Spinal cord (tissue), 10 donors: ENCODE data around the gene SLX4IP. TPM values are rescaled to one million over a fixed set of nuclear protein-coding genes. Genes with fewer than 3 reads are reported as not detected.
"Not testable (repeated sequence)": the region's sequence is repeated elsewhere in the genome, so short reads cannot be mapped to it uniquely, and the experiment has no call there.

Source experiments
- DNase-seq, 6 donors: peaks; one replicate each; pipeline versions ENCODE4 v3.0.0 to v3.0.0-alpha.2; 2013 to 2015; ENCODE audit warnings: low spot score in 6 of 6, low read depth in 4 of 6
- H3K27ac ChIP-seq: one replicate; pipeline ENCODE4 v1.5.1; 2013; ENCODE audit warnings: low read depth, low read length, control low read depth
- H3K27me3 ChIP-seq: one replicate; pipeline ENCODE4 v1.6.1; 2013; ENCODE audit warnings: low read length; ENCODE audit not compliant: control insufficient read depth, insufficient read depth
- H3K36me3 ChIP-seq: one replicate; pipeline ENCODE4 v1.6.1; 2013; ENCODE audit warnings: low read length; ENCODE audit not compliant: control insufficient read depth, insufficient read depth
- H3K4me1 ChIP-seq: one replicate; pipeline ENCODE4 v1.6.1; 2013; ENCODE audit warnings: low read length; ENCODE audit not compliant: control insufficient read depth, insufficient read depth
- H3K4me3 ChIP-seq: one replicate; pipeline ENCODE4 v1.5.1; 2013; ENCODE audit warnings: low read depth, low read length, control low read depth
- H3K9me3 ChIP-seq: one replicate; pipeline ENCODE4 v1.6.1; 2013; ENCODE audit warnings: low read length; ENCODE audit not compliant: control insufficient read depth, insufficient read depth
- WGBS: methylation state at CpG from one replicate; pipeline ENCODE4 v1.1.5; 2013; ENCODE audit warnings: missing lambda C conversion rate; ENCODE audit not compliant: insufficient coverage; 5-methylcytosine and 5-hydroxymethylcytosine counted together
- polyA plus RNA-seq, 2 donors: library from polyadenylated mRNA; unstranded; fragments of 120-200 nt; gene quantifications; one replicate each; pipeline ENCODE4 v1.2.1, GENCODE V29; 2013; ENCODE audit not compliant: insufficient read length in 2 of 2
- total RNA-seq, 2 donors: library from RNA; depleted of rRNA in 1 of 2; stranded (reverse); fragments of 120-200 nt in 1 of 2; fragments of >200 nt in 1 of 2; gene quantifications; one replicate each; pipeline versions ENCODE4 v1.2.3 to v1.2.4, GENCODE V29; 2013 to 2014
- donor health status: healthy.

Gene SLX4IP
- total and polyA plus RNA-seq, 4 donors, result 7.9 to 10.5 (median 9.7) TPM

DNA sequence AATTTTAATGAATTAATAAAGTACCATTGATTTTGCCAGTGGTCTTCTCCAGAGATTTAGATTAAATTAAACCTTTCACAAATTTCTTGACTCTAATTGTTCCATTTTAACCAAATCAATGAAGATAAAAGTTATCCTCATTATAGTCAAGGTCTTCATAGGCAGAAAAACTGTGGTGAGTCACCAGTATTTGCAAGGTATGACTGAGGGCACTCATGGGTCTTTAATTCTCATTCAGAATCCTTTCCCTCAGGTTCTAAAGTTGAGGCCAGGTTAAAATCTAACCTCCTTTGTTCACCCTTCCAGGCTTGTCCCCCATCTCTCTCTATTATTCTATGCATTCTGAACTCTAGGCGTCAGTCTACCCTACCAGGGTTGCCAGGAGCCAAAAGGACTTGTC lies 144.8 kb downstream of the SLX4IP start:
- WGBS, result 100% methylated on average over 1 of the region's 1 CpG

DNA sequence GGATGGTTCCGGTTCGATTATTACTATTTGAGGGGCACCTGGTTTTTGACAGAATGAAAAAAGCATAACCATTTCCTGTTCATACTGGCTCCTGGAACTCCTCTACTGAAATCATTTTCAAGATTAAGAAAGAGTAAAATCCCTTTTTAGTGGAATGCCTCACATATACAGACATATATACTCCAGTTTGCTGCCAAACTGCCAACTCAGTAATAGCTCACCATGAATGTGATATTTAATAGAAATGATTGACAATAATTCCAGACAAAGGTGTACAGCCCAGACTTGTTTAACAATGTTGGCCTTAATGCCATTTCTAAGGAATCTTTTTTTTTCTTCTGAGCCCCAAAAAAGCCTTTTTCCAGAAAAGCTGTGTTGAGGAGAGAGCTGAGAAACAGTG lies 145.6 kb downstream of the SLX4IP start:
- Histone ChIP-seq H3K4me3 (no peak overlapping the region), H3K27ac (no peak overlapping the region), H3K36me3 (no peaks in the 10 kb centered on the region), H3K9me3 (no peaks in the 10 kb centered on the region), H3K4me1 (no peaks in the 10 kb centered on the region), H3K27me3 (no peaks in the 10 kb centered on the region)
- no peak for DNase-seq
- WGBS, result no CpG with 5 or more reads among the region's 2 CpGs

More for the DNA sequence above, 144.8 kb downstream of the SLX4IP start:
- no peaks in the 10 kb centered on the region for H3K36me3 ChIP-seq
- no peak overlapping the region for H3K27ac ChIP-seq
- H3K9me3 ChIP-seq, result no peaks in the 10 kb centered on the region
- H3K27me3 ChIP-seq, result no peaks in the 10 kb centered on the region
- no peak overlapping the region for H3K4me3 ChIP-seq
- H3K4me1 ChIP-seq, result no peaks in the 10 kb centered on the region
- DNase-seq, result no peak

DNA sequence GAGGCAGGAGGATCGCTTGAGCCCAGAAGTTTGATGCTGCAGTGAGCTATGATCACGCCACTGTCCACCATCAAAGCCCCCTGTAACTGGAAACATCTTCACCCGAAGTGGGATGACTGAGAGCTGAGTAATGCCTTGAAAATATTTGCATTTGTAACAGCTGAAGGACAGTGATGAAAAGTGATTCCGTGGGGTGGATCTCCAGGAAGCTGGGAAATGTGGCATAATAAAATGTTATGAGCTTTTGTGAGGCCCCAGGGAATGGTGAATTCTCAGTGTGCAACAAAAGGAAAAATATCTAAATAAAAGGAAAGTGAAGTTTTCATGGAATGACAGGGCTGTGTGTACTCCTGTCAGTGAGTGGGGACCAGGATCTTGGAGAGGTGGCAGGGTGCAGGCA lies 146.7 kb downstream of the SLX4IP start:
- no peaks in the 10 kb centered on the region for H3K9me3 ChIP-seq
- 0% methylated on average over 1 of the region's 4 CpGs for WGBS
- no peak for DNase-seq

DNA sequence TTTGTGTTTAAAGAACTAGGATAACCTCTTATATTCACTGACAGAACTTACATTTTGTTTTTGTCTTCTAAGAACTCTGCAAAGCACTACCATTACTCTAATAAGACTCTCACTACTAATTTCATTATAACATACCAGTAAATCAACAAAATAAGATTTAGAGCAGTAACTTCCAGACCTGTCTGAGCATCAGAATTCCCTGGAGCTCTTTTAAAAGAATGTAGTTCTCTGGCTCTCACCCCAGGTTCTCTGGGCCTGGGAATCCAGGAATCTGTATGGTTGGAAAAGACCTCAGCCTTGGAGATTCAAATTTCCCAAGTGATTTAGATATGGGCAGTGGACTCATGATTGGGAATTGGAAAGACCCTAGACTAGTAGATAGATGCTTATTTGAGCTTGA lies 149.3 kb downstream of the SLX4IP start:
- Histone ChIP-seq H3K4me3 (no peak overlapping the region), H3K36me3 (no peaks in the 10 kb centered on the region), H3K4me1 (no peaks in the 10 kb centered on the region), H3K9me3 (no peaks in the 10 kb centered on the region), H3K27me3 (no peaks in the 10 kb centered on the region), H3K27ac (no peak overlapping the region)
- no peak for DNase-seq

More for the DNA sequence above, 146.7 kb downstream of the SLX4IP start:
- H3K4me3 ChIP-seq, result no peak overlapping the region
- no peaks in the 10 kb centered on the region for H3K4me1 ChIP-seq
- H3K36me3 ChIP-seq, result no peaks in the 10 kb centered on the region
- H3K27me3 ChIP-seq, result no peaks in the 10 kb centered on the region
- no peak overlapping the region for H3K27ac ChIP-seq

DNA sequence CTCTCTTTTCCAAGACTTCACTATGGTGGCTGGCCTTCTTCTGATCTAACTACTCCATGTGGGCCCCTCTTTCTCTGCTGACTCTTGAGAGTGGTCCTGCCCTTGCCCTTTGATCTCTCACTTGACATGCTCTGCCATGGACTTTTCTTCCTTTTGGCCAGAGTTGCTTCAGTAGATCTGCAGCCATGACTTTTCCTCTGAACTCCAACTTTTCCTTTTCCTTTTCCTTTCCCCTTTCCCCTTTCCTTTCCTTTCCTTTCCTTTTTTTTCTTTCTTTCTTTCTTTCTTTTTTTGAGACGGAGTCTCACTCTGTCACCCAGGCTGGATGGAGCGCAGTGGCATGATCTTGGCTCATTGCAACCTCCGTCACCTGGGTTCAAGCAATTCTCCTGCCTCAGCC lies 150.2 kb downstream of the SLX4IP start:
- no peaks in the 10 kb centered on the region for H3K36me3 ChIP-seq
- H3K27ac ChIP-seq, result no peak overlapping the region
- no peak for DNase-seq
- H3K9me3 ChIP-seq, result no peaks in the 10 kb centered on the region
- WGBS, result 93% methylated on average over 2 of the region's 3 CpGs
- no peaks in the 10 kb centered on the region for H3K27me3 ChIP-seq
- H3K4me1 ChIP-seq, result no peaks in the 10 kb centered on the region
- H3K4me3 ChIP-seq, result no peak overlapping the region

DNA sequence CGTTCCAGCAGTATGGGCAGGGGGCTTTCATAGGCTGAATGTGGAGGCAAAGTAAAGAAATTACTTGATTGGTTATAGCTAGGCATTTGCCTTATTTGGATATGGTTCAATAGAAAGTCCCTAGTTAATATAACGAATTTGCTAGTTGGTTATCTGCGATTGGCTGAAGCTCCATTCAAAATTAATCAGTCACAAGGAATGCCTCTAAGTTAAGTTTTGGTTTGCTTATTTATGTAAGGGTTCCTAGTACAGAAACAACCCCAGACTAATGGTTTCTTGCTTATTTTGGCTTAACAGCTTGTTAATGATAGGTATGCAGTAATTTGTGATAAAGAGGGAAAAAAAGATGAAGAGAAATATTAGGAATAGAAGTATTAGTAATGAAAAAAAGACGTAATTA lies 151.2 kb downstream of the SLX4IP start:
- H3K36me3 ChIP-seq, result no peaks in the 10 kb centered on the region
- no peaks in the 10 kb centered on the region for H3K27me3 ChIP-seq
- H3K9me3 ChIP-seq, result no peaks in the 10 kb centered on the region
- no peak for DNase-seq
- H3K27ac ChIP-seq, result no peak overlapping the region
- no peak overlapping the region for H3K4me3 ChIP-seq
- H3K4me1 ChIP-seq, result no peaks in the 10 kb centered on the region
- no CpG with 5 or more reads among the region's 4 CpGs for WGBS

DNA sequence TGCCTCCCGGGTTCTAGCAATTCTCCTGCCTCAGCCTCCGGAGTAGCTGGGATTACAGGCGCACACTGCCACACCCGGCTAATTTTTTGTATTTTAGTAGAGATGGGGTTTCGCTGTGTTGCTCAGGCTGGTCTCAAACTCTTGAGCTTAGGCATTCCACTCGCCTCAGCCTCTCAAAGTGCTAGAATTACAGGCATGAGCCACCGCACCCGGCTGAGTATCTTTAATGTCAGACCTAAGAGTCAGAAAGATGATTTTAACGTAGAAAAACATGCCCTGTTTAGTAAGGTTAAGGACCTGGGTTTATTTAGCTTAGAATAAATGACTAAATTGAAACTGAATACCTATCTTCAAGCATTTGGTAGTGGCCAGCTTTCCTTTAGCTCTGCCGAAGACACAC lies 155.3 kb downstream of the SLX4IP start:
- H3K4me1 ChIP-seq, H3K36me3 ChIP-seq, H3K9me3 ChIP-seq, DNase-seq, H3K27ac ChIP-seq, H3K4me3 ChIP-seq, H3K27me3 ChIP-seq: not testable (repeated sequence)
- WGBS, result 94% methylated on average over 8 of the region's 10 CpGs

DNA sequence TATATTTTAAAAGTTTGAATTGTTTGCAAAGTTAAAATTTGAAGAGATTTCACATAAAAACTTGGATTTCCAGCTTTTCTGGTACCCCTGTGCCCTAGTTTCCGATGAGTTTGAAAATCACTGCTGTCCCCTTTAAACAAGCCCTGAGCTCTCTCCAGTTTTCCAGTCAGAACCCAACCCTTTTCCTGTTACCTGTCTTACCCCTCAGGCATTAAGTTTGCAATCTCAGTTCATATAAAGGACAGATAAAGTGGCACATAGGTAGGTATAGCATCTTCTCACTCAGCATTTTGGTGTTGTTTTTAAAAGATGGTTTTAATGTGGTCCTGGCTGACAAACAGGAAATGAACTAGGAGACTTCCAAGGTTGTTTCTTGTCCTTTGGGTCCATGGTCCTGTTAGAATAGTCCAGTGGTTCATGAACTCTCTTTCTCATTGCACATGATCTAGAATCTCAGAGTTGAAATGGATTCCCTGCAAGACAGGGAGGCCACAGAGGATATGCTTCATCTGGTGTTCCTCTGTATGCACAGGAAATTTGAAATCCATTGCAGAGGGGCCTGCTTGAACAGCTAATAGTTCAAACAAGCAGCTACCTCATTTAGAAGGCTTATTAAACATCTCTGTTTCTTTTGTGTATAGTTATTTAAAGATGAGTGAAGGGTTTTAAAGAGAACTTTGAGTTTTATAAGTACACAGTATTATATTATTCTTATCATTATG lies 156.0 kb downstream of the SLX4IP start:
- no peaks in the 10 kb centered on the region for H3K36me3 ChIP-seq
- no CpG with 5 or more reads among the region's 1 CpG for WGBS
- no peak overlapping the region for H3K27ac ChIP-seq
- no peaks in the 10 kb centered on the region for H3K9me3 ChIP-seq
- no peaks in the 10 kb centered on the region for H3K27me3 ChIP-seq
- no peak overlapping the region for H3K4me3 ChIP-seq
- DNase-seq, result no peak
- H3K4me1 ChIP-seq, result no peaks in the 10 kb centered on the region

DNA sequence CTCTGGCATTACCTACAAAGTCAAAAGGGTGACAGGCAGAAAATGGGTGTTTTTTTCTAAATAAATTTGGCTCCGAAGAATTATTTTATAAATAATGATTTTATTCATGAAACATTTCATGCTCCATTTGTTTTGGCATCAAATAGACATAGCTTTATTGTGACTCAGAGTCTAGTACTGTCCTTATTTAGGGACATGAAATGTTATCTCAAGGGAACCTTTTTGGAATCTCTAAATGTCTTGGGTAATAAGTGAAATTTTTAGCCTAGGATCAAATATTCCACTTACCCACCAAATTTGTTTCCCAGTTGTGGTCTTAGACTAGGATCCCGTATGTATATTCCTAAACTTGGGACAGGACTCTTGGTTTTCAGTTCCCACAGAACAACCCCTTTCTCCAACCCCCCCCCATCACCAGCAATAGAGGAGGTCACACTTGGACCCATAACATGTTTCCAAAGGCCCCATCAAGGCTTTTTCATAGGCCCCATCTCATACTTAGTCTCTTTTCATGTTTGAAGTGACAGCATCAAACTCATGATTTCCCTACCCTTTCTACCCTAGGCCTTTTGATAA lies 156.9 kb downstream of the SLX4IP start:
- DNase-seq, result no peak
- no peak overlapping the region for H3K27ac ChIP-seq
- H3K9me3 ChIP-seq, result no peaks in the 10 kb centered on the region
- WGBS, result no CpG with 5 or more reads among the region's 2 CpGs
- H3K4me3 ChIP-seq, result no peak overlapping the region
- H3K4me1 ChIP-seq, result no peaks in the 10 kb centered on the region
- H3K36me3 ChIP-seq, result no peaks in the 10 kb centered on the region
- no peaks in the 10 kb centered on the region for H3K27me3 ChIP-seq

DNA sequence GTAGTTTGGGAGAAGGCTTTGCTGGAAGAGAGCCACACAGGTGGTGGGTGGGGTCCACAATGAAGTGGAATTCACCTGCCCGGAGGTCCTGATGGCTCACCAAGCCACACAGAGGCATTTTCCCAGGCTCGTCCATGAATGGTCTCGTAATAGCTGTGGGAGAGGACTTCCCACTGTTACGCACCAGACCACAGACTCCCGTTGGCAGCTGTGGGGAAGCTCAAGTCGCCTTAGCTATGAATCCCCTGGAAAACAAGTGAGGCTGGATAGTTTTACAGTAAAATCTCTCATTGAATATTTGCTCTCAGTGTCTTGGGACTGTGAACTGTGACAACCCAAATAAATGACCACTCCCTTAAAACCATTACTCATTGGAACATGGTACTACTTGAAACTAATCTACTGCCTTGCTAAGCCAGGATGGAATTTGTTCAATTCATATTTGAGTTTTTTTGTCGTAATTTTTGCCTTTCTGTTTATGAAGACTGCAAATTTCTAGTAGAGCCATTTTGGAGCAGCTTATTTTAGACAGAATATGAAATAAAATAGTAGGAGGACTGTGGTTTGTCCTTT lies 159.3 kb downstream of the SLX4IP start:
- Histone ChIP-seq H3K4me3 (no peak overlapping the region), H3K36me3 (no peaks in the 10 kb centered on the region), H3K27me3 (no peaks in the 10 kb centered on the region), H3K27ac (no peak overlapping the region), H3K9me3 (no peaks in the 10 kb centered on the region), H3K4me1 (no peaks in the 10 kb centered on the region)
- no peak for DNase-seq
- WGBS, result 84% methylated on average over 5 of the region's 7 CpGs
